Fibroblast of lung (primary cell): Measurements from ENCODE around the gene MXRA7. TPM values are rescaled to one million over a fixed set of nuclear protein-coding genes. Genes with fewer than 3 reads are reported as not detected.

ENCODE experiments used
- DNase-seq, 2 donors: peaks; one replicate each; pipeline versions ENCODE4 v3.0.0 to v3.0.0-alpha.2; 2010; ENCODE audit warnings: low read depth in 2 of 2
- H2AFZ ChIP-seq: 2 replicates; pipeline ENCODE4 v1.5.1; 2012; ENCODE audit warnings: low read length, control low read depth, inconsistent platforms
- H3K27ac ChIP-seq: 2 replicates; pipeline ENCODE4 v1.5.1; 2011; ENCODE audit warnings: low read length, control low read depth; ENCODE audit not compliant: insufficient read depth
- H3K27me3 ChIP-seq: 2 replicates; pipeline ENCODE4 v1.5.1; 2011; ENCODE audit warnings: mild to moderate bottlenecking, low read length; ENCODE audit not compliant: control insufficient read depth, insufficient read depth
- H3K36me3 ChIP-seq: 2 replicates; pipeline ENCODE4 v1.5.1; 2011; ENCODE audit warnings: low read length; ENCODE audit not compliant: control insufficient read depth, insufficient read depth
- H3K4me1 ChIP-seq: 2 replicates; pipeline ENCODE4 v1.5.1; 2011; ENCODE audit warnings: low read length; ENCODE audit not compliant: control insufficient read depth, insufficient read depth; ENCODE audit errors: extremely low read depth
- H3K4me2 ChIP-seq: 2 replicates; pipeline ENCODE4 v1.5.1; 2011; ENCODE audit warnings: low read length, control low read depth; ENCODE audit not compliant: insufficient read depth; ENCODE audit errors: extremely low read depth
- H3K4me3 ChIP-seq, 4 experiments: fragments of 200-600 bp in 1 of 4; sonication (generic) in 1 of 4; replicated peaks in 1 of 4; 2 replicates each; pipeline ENCODE4 v1.5.1; 2011 to 2016; ENCODE audit warnings: low read length in 4 of 4, low read depth in 3 of 4, mild to moderate bottlenecking in 3 of 4, control low read depth in 2 of 4, inconsistent platforms in 1 of 4, mixed read lengths in 1 of 4; ENCODE audit not compliant: insufficient read depth in 1 of 4; ENCODE audit errors: control extremely low read depth in 1 of 4
- H3K79me2 ChIP-seq: 2 replicates; pipeline ENCODE4 v1.5.1; 2012; ENCODE audit warnings: mild to moderate bottlenecking, low read length, inconsistent platforms; ENCODE audit not compliant: control insufficient read depth, insufficient read depth
- H3K9ac ChIP-seq: 2 replicates; pipeline ENCODE4 v1.5.1; 2011; ENCODE audit warnings: mild to moderate bottlenecking, low read length, control low read depth; ENCODE audit not compliant: insufficient read depth
- H3K9me3 ChIP-seq: 2 replicates; pipeline ENCODE4 v1.5.1; 2012; ENCODE audit warnings: low read depth, low read length; ENCODE audit not compliant: control insufficient read depth, insufficient read depth
- H4K20me1 ChIP-seq: 2 replicates; pipeline ENCODE4 v1.5.1; 2011; ENCODE audit warnings: low read length; ENCODE audit not compliant: control insufficient read depth, insufficient read depth; ENCODE audit errors: extremely low read depth
- EZH2 ChIP-seq: IDR thresholded peaks from 2 replicates; pipeline ENCODE4 v1.5.1; 2012; ENCODE audit warnings: low read length, control low read depth, mild to moderate bottlenecking; ENCODE audit errors: missing control alignments
- polyA plus RNA-seq, 2 donors: library from polyadenylated mRNA; depleted of rRNA in 1 of 2; stranded (reverse) in 1 of 2; unstranded in 1 of 2; fragments of >200 nt; gene quantifications; 2 replicates each; pipeline ENCODE4 v1.2.1, GENCODE V29; 2011 to 2012; ENCODE audit warnings: missing spikeins in 1 of 2
- total RNA-seq: library from RNA; depleted of rRNA; stranded (reverse); fragments of >200 nt; gene quantifications from 2 replicates; pipeline ENCODE4 v1.2.1, GENCODE V29; 2014
- TF ChIP-seq, protein P1 (sequence below), 2 donors: IDR thresholded peaks in 1 of 2; conservative IDR thresholded peaks in 1 of 2; 1 replicate in 1 of 2; 2 replicates in 1 of 2; pipeline ENCODE4 v1.5.1; 2011 to 2012; ENCODE audit warnings: low read length in 2 of 2, control low read depth in 1 of 2, inconsistent platforms in 1 of 2, low read depth in 1 of 2, mild to moderate bottlenecking in 1 of 2

Gene MXRA7
- total and polyA plus RNA-seq, 2 donors (not counting 1 experiment from before 2014, with no cell fraction given), result 127 to 307 TPM

DNA sequence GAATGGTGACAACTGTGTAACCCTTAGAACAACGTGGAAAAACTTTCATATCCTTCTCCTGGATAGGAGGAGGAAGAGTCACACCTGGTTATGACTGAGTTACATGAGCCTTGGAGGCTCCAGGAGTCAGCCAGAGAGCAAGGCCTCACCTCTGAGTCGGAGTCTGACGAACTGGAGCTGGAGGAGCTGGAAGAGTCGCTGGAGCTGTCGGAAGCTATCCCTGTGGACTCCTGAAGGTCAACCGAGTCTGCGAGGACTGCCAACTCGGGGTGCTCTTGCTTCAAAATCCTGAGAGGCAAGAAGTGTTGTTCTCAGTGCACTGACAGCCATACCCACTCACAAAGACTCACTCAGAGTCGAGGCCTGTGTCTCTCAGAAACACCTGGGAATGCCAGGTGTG lies 9.4 kb upstream of the MXRA7 start:
- H3K27me3 ChIP-seq, result no peaks in the 10 kb centered on the region
- H3K4me2 ChIP-seq, result no peak overlapping the region
- no peak overlapping the region for H3K9ac ChIP-seq
- TF ChIP-seq EZH2, result no peak
- TF ChIP-seq, protein P1, sequence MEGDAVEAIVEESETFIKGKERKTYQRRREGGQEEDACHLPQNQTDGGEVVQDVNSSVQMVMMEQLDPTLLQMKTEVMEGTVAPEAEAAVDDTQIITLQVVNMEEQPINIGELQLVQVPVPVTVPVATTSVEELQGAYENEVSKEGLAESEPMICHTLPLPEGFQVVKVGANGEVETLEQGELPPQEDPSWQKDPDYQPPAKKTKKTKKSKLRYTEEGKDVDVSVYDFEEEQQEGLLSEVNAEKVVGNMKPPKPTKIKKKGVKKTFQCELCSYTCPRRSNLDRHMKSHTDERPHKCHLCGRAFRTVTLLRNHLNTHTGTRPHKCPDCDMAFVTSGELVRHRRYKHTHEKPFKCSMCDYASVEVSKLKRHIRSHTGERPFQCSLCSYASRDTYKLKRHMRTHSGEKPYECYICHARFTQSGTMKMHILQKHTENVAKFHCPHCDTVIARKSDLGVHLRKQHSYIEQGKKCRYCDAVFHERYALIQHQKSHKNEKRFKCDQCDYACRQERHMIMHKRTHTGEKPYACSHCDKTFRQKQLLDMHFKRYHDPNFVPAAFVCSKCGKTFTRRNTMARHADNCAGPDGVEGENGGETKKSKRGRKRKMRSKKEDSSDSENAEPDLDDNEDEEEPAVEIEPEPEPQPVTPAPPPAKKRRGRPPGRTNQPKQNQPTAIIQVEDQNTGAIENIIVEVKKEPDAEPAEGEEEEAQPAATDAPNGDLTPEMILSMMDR (conservative IDR thresholded peaks at IDR 0.05 in 1 of 2, IDR thresholded peaks at IDR 0.05 in 1 of 2; ENCODE audit: low read depth in 1 of 2, low read length in 2 of 2), result no peak
- H2AFZ ChIP-seq, result no peak overlapping the region
- peaks cover 30% of the 10 kb centered on the region for H3K79me2 ChIP-seq
- H3K9me3 ChIP-seq, result no peaks in the 10 kb centered on the region
- H3K36me3 ChIP-seq, result peaks cover 21% of the 10 kb centered on the region
- no peaks in the 10 kb centered on the region for H4K20me1 ChIP-seq
- DNase-seq, result no peak
- no peak overlapping the region for H3K4me3 ChIP-seq
- peaks cover 13% of the 10 kb centered on the region for H3K4me1 ChIP-seq
- no peak overlapping the region for H3K27ac ChIP-seq

DNA sequence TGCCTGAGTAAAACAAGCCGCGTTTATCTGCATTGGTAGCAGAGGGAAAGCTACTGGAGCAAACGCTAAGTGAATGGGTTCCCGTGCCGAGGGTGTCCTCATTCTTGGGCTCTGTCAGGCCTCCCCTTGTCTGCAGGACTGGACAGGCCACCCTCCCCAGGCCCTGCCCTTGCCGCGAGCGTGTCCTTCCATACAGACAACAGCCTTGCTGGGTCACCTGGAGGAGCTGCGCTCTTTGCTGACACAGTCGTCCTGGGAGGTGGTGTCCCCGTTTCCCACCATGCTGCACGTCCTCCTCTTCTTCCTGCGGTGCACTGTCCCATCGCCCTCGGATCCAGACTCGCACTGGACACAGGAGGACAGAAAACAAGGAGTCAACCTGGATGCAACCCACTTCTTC lies 7.8 kb upstream of the MXRA7 start:
- H3K9me3 ChIP-seq, result no peaks in the 10 kb centered on the region
- no peaks in the 10 kb centered on the region for H4K20me1 ChIP-seq
- H3K9ac ChIP-seq, result no peak overlapping the region
- no peak for DNase-seq
- H3K36me3 ChIP-seq, result peaks cover 23% of the 10 kb centered on the region
- H3K27ac ChIP-seq, result no peak overlapping the region
- H3K79me2 ChIP-seq, result peaks cover 17% of the 10 kb centered on the region
- H3K4me2 ChIP-seq, result no peak overlapping the region
- H2AFZ ChIP-seq, result no peak overlapping the region
- no peaks in the 10 kb centered on the region for H3K27me3 ChIP-seq
- no peak overlapping the region for H3K4me3 ChIP-seq
- TF ChIP-seq EZH2, result no peak
- TF ChIP-seq, protein P1 (conservative IDR thresholded peaks at IDR 0.05 in 1 of 2, IDR thresholded peaks at IDR 0.05 in 1 of 2; ENCODE audit: low read depth in 1 of 2, low read length in 2 of 2), result no peak
- peaks cover 16% of the 10 kb centered on the region for H3K4me1 ChIP-seq

DNA sequence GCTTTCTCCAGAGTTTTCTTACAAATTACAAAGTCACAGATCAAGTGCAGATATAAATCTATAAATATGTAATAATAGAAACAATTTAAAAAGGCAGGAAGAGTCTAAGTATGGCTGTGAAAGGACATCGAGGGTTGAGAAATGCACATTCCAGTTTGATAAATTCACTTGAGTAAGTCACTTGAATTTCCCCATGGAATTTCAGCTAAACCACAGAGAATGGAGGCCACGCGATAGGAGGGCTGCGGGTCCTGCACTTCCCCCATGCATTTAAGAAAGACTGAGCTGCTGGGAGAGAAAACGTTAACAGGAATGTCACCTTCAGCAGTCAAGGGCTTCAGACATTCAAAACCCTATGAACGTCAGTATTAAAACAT lies 6.1 kb upstream of the MXRA7 start:
- H4K20me1 ChIP-seq, result no peaks in the 10 kb centered on the region
- TF ChIP-seq, protein P1 (conservative IDR thresholded peaks at IDR 0.05 in 1 of 2, IDR thresholded peaks at IDR 0.05 in 1 of 2; ENCODE audit: low read depth in 1 of 2, low read length in 2 of 2), result no peak
- TF ChIP-seq EZH2, result no peak
- no peak overlapping the region for H3K4me3 ChIP-seq

More for the DNA sequence above, 6.1 kb upstream of the MXRA7 start:
- Histone ChIP-seq H3K9ac (no peak overlapping the region), H3K4me2 (no peak overlapping the region), H3K4me1 (peaks cover 16% of the 10 kb centered on the region), H2AFZ (no peak overlapping the region), H3K27ac (peak overlapping the region; percentile 95), H3K36me3 (peaks cover 22% of the 10 kb centered on the region), H3K27me3 (no peaks in the 10 kb centered on the region), H3K9me3 (no peaks in the 10 kb centered on the region), H3K79me2 (peaks cover 9% of the 10 kb centered on the region)
- peak; percentile 84 to 97 for DNase-seq
